Lower lobe of right lung (tissue), 2 donors: ENCODE measurements around the gene EVA1C. TPM values are rescaled to one million over a fixed set of nuclear protein-coding genes. Genes with fewer than 3 reads are reported as not detected.

Experiments used
- ATAC-seq, 2 donors: fragments of 200-7000 bp; cut with Tn5 transposase; one replicate each; pipeline ENCODE4 v1.9.1; 2020 to 2022; ENCODE audit warnings: mild to moderate bottlenecking in 2 of 2, moderate library complexity in 2 of 2
- DNase-seq: peaks from one replicate; pipeline ENCODE4 v3.0.0-alpha.2; 2020
- H3K27ac ChIP-seq: fragments of 200-600 bp; one replicate; pipeline ENCODE4 v1.8.0; 2022
- H3K27me3 ChIP-seq: fragments of 200-600 bp; one replicate; pipeline ENCODE4 v1.8.0; 2022; ENCODE audit warnings: low read depth
- H3K36me3 ChIP-seq: fragments of 200-600 bp; one replicate; pipeline ENCODE4 v1.8.0; 2022; ENCODE audit warnings: mild to moderate bottlenecking
- H3K4me1 ChIP-seq: fragments of 200-600 bp; one replicate; pipeline ENCODE4 v1.8.0; 2022
- H3K4me3 ChIP-seq: fragments of 200-600 bp; one replicate; pipeline ENCODE4 v1.8.0; 2022; ENCODE audit warnings: mild to moderate bottlenecking
- H3K9me3 ChIP-seq: fragments of 200-600 bp; one replicate; pipeline ENCODE4 v1.8.0; 2022
- CTCF ChIP-seq: fragments of 200-600 bp; IDR thresholded peaks from one replicate; pipeline ENCODE4 v1.8.0; 2022; ENCODE audit warnings: antibody characterized with exemption, mild to moderate bottlenecking
- intact Hi-C: fragments of 100-400 bp; cut with DNase I; formaldehyde crosslinking; loops from one replicate; pipeline ENCODE4 v1.11.0; 2022
- long read RNA-seq: library from polyadenylated mRNA; unstranded; transcript quantifications from one replicate; pipeline ENCODE4 v2.0.0, GENCODE V29; 2021
- total RNA-seq: library from RNA; stranded (reverse); fragmentation: NEBNext Ultra II Directional; extraction: Animal tissue kit (Norgen Biotek cat#: 25700); gene quantifications from one replicate; pipeline ENCODE4 v1.2.1, GENCODE V29; 2021
- donor health status: DM: no; HTN: yes; CAD: no; lungs with severe emphysema.

Gene EVA1C
- 31.8 TPM for total RNA-seq
- long read RNA-seq, transcript EVA1C-201 (8 exons, 1,998 nt): major isoform, 21 of 75 reads
- long read RNA-seq, transcript EVA1C-202 (8 exons, 1,668 nt): minor isoform, 6 of 75 reads
- long read RNA-seq, partial matches to known transcripts: 5 of 75 reads
- long read RNA-seq, other reads (novel, unspliced or antisense): 34 of 75 reads

- peak within 1 kb of the TSS; percentile 73 for H3K4me3 ChIP-seq
- DNase-seq (peak; percentile 83), ATAC-seq (peak; percentile 83 to 84)
- intact Hi-C loops: no loop called here
- peaks cover 52% of the 10 kb centered on the region for H3K4me1 ChIP-seq
- TF ChIP-seq CTCF: no peak
- peaks cover 15% of the 10 kb centered on the region for H3K36me3 ChIP-seq
- H3K27me3 ChIP-seq: no peaks in the 10 kb centered on the region
- no peaks in the 10 kb centered on the region for H3K9me3 ChIP-seq
- H3K27ac ChIP-seq: peak within 1 kb of the TSS; percentile 99
Observed at GRCh38 chr21:32412162-32413014, at the start of gene EVA1C. Gene EVA1C, plus strand, starts transcription at chr21:32412706. Its CDS starts 148 bp downstream, at chr21:32412854.

GRCh38 chr21:32364387-32364786 lies 48.1 kb upstream of the EVA1C start:
- Histone ChIP-seq H3K4me3 (no peak overlapping the region), H3K9me3 (no peaks in the 10 kb centered on the region), H3K4me1 (peaks cover 5% of the 10 kb centered on the region), H3K36me3 (peaks cover 95% of the 10 kb centered on the region), H3K27ac (peak overlapping the region; percentile 1), H3K27me3 (no peaks in the 10 kb centered on the region)
- DNase-seq (no peak), ATAC-seq (no peak)
- intact Hi-C loops: no loop called here
- TF ChIP-seq CTCF: no peak

- H3K4me3 ChIP-seq: no peak overlapping the region
- no peak for DNase-seq
- peaks cover 5% of the 10 kb centered on the region for H3K4me1 ChIP-seq
- no peak overlapping the region for H3K27ac ChIP-seq
- H3K36me3 ChIP-seq: peaks cover 91% of the 10 kb centered on the region
- no peak for TF ChIP-seq CTCF
- H3K9me3 ChIP-seq: no peaks in the 10 kb centered on the region
- peak in 1 of 2 donors; percentile 16 for ATAC-seq
- intact Hi-C loops: no loop called here
- no peaks in the 10 kb centered on the region for H3K27me3 ChIP-seq
Observed at GRCh38 chr21:32364796-32365195, 47.7 kb upstream of the EVA1C start.

GRCh38 chr21:32366191-32366590 lies 46.3 kb upstream of the EVA1C start:
- ATAC-seq (no peak), DNase-seq (no peak)
- Histone ChIP-seq H3K4me3 (no peak overlapping the region), H3K27me3 (no peaks in the 10 kb centered on the region), H3K27ac (no peak overlapping the region), H3K4me1 (peaks cover 9% of the 10 kb centered on the region), H3K9me3 (no peaks in the 10 kb centered on the region), H3K36me3 (peaks cover 88% of the 10 kb centered on the region)
- TF ChIP-seq CTCF: no peak
- intact Hi-C loops: no loop called here

- intact Hi-C loops: no loop called here
- H3K4me3 ChIP-seq: no peak overlapping the region
- no peak for TF ChIP-seq CTCF
- no peaks in the 10 kb centered on the region for H3K9me3 ChIP-seq
- H3K4me1 ChIP-seq: peaks cover 19% of the 10 kb centered on the region
- peaks cover 82% of the 10 kb centered on the region for H3K36me3 ChIP-seq
- no peak overlapping the region for H3K27ac ChIP-seq
- DNase-seq (no peak), ATAC-seq (no peak)
- H3K27me3 ChIP-seq: no peaks in the 10 kb centered on the region
Observed at GRCh38 chr21:32367158-32367557, 45.3 kb upstream of the EVA1C start.
